GM12891 (cell line): ENCODE measurements around the gene LRRC27.

Experiments used
- PAX5 ChIP-seq: IDR thresholded peaks from 2 replicates; pipeline ENCODE4 v1.6.1; 2011; ENCODE audit warnings: low read length, moderate library complexity, mild to moderate bottlenecking; ENCODE audit not compliant: insufficient read depth, severe bottlenecking
- POLR2A ChIP-seq: IDR thresholded peaks from 2 replicates; pipeline ENCODE4 v1.6.1; 2011; ENCODE audit warnings: low read depth, low read length, control low read depth
- POLR2AphosphoS5 ChIP-seq: IDR thresholded peaks from 2 replicates; pipeline ENCODE4 v1.6.1; 2011; ENCODE audit warnings: low read depth, low read length, control low read depth
- POU2F2 ChIP-seq: IDR thresholded peaks from 2 replicates; pipeline ENCODE4 v1.6.1; 2011; ENCODE audit warnings: low read depth, mild to moderate bottlenecking, control low read depth, low read length, moderate library complexity
- SPI1 ChIP-seq: IDR thresholded peaks from 2 replicates; pipeline ENCODE4 v1.6.1; 2011; ENCODE audit warnings: low read depth, low read length, control low read depth
- TAF1 ChIP-seq: IDR thresholded peaks from 2 replicates; pipeline ENCODE4 v1.6.1; 2011; ENCODE audit warnings: low read depth, low read length, control low read depth

DNA sequence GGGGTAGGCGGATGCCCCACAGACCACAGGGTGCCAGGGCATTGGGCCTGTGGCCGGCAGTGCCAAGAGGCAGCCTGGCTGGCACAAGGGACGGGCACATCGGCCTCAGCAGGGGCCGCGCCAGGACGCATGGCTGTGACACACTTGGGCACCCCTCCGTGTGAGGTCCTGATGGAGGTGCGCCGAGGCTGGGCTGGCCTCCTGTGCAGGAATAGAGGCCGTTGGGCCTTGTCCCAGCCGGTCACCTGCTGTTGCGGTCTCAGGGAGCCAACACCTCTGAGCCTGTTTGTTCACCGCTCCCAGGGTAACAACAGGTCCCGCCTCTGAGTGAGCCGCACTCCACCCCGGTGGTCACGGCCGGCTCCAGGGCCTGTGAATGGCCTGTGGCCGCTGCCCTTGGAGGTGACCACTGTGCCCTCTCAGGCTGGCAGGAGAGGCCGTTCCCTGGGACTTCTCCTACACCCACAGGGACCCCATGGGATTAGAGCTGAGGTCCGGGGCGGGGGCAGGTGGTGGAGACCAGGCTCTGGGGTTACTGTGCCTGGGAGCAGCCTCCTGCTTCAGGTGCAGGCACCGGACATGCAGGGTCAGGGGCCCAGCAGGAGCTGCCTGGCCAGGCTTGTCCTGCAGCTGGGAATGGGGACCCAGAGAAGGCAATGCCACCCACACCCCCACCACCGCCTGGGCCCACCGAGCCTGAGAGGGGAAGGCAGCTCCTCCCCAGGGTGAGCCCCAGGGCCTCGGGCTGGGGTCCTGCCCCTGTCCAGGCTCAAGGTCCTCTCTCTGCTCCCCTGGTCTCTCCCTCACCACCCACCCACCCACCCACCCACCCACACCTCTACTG lies 77.1 kb downstream of the LRRC27 start:
- TF ChIP-seq POLR2AphosphoS5 (no peak), POLR2A (no peak), TAF1 (no peak), SPI1 (no peak), POU2F2 (no peak), PAX5 (no peak)
